IPS-18a (cell line): ENCODE data around the gene PHLPP1.
A peak's percentile ranks its signal among the peaks of the same experiment; 100 is the strongest.

Experiments used
- H3K27ac ChIP-seq: one replicate; pipeline ENCODE4 v1.5.1; 2013; ENCODE audit warnings: low read length
- H3K27me3 ChIP-seq: one replicate; pipeline ENCODE4 v1.6.1; 2013; ENCODE audit warnings: mild to moderate bottlenecking, low read length; ENCODE audit not compliant: control insufficient read depth, insufficient read depth
- H3K36me3 ChIP-seq: one replicate; pipeline ENCODE4 v1.6.1; 2013; ENCODE audit warnings: low read depth, low read length; ENCODE audit not compliant: control insufficient read depth
- H3K4me1 ChIP-seq: one replicate; pipeline ENCODE4 v1.6.1; 2013; ENCODE audit warnings: low read depth, low read length; ENCODE audit not compliant: control insufficient read depth
- H3K4me3 ChIP-seq: one replicate; pipeline ENCODE4 v1.5.1; 2013; ENCODE audit warnings: low read length
- H3K9ac ChIP-seq: one replicate; pipeline ENCODE4 v1.6.1; 2013; ENCODE audit warnings: mild to moderate bottlenecking, low read length, moderate library complexity
- H3K9me3 ChIP-seq: one replicate; pipeline ENCODE4 v1.6.1; 2013; ENCODE audit warnings: low read depth, low read length; ENCODE audit not compliant: control insufficient read depth

PHLPP1 gene

DNA sequence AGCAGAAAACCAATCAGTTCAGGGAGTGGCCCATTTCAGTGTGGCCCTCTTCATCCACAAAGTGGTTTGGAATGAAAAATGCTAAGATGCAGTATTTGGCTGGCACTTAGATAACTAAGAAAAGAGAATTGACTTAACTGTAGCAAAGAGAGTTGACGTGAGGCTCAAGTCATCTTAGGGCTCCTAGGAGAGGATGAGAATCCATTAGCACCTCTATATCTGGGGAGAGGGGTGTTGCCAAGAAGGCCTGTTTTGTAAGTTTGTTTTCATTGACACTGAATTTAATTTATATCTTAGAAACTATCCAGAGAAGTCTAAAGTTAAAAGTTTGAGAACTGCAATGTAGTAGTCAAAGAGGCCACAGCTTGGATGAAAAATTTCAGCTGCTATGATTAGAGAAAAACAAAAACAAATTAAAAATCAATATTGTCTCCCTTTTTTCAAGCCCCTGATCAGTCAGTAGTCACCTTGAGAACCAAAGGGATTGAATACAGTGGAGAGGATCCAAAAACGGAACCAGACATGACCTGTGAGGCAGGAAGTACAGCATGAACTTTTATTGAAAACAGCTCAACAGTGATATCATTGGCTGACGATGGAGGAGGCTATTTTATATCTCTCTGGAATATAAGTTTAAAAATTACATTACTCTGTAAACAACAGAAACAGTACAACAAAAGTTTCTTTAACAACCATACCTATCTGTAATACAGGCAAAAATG is 52.7 kb downstream of the PHLPP1 start:
- Histone ChIP-seq H3K9me3 (no peaks in the 10 kb centered on the region), H3K4me3 (no peak overlapping the region)

DNA sequence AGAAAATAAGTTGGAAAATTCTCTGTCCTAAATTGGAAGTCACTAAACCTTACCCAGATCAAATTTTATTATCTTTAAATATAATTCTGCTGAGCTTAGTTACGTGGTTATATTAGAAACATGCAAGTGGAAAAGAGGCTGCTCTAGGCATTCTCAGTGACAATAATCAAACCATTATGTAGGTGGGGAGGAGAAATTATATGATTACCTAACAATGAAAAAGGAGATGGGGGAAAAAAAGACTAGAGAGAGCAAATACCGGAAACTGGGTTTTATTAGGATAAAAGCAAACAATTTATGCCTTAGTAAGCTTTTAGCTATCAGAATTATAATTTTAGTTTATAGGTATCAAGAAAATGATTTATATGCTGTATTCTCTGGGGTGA is 53.2 kb downstream of the PHLPP1 start:
- H3K9ac ChIP-seq = no peak overlapping the region
- H3K27ac ChIP-seq = no peak overlapping the region
- no peaks in the 10 kb centered on the region for H3K27me3 ChIP-seq
- no peaks in the 10 kb centered on the region for H3K9me3 ChIP-seq
- no peak overlapping the region for H3K4me3 ChIP-seq
- H3K4me1 ChIP-seq = peaks cover 43% of the 10 kb centered on the region
- no peaks in the 10 kb centered on the region for H3K36me3 ChIP-seq

More for the DNA sequence above, 52.7 kb downstream of the PHLPP1 start:
- peaks cover 41% of the 10 kb centered on the region for H3K4me1 ChIP-seq
- no peaks in the 10 kb centered on the region for H3K36me3 ChIP-seq
- no peak overlapping the region for H3K9ac ChIP-seq
- H3K27ac ChIP-seq = peak overlapping the region; percentile 1
- H3K27me3 ChIP-seq = no peaks in the 10 kb centered on the region

DNA sequence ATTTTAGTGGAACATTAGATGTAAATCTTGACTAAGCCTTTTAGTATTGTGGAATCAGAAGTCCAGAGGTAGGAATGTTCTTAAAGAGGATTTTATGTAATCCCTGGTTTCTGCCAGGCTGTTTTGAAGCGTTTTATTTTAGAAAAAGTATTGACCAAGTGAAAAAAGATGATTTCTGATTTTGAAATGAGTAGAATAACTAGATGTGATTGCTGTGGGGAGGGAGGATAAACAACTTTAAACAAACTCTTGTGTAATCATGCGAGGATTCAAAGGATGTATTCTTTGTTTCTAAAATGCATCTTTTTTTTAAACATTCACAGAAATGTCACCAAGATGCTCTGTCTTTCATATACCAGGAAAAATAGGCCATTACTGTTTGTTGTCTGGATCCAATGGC is 53.9 kb downstream of the PHLPP1 start:
- Histone ChIP-seq H3K4me3 (no peak overlapping the region), H3K9ac (no peak overlapping the region), H3K36me3 (no peaks in the 10 kb centered on the region), H3K9me3 (no peaks in the 10 kb centered on the region), H3K27me3 (no peaks in the 10 kb centered on the region), H3K4me1 (peaks cover 49% of the 10 kb centered on the region), H3K27ac (no peak overlapping the region)

DNA sequence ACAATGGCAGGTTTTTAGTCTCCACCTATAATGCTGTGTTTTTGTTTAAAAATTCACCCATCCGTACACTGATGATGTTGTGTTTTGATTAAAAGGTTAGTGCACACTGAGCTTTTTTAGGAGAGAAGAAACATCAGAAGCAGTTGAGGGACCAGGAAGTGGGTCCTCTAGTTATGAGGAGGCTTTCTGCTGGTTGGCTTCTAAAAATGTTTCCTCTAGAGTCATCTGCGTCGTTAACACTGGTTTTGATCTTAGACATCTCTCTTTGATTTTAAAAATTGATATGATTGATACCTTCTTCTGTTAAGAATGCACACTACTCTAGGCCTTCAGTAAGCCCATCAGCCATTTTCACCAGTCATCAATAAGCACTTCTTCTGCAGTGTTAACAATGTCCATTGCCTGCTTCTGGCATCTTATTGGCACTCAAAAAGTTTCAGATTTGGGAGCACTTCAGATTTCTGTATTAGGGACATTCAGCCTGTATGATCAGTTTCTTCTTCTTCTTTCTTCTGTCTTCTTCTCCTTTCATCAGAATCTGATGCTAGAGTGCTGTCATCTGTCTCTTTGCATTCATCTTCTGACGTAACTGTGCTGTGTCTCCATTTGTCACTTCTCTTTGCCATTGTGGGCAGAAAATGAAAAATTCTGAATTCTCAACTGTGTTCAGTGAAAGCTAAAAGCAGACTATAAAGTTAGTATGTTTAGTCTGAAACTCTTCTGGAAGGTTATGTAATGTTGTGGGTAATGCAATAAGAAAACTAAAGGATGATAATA is 56.3 kb downstream of the PHLPP1 start:
- H3K4me1 ChIP-seq = peaks cover 37% of the 10 kb centered on the region
- no peaks in the 10 kb centered on the region for H3K27me3 ChIP-seq
- no peaks in the 10 kb centered on the region for H3K36me3 ChIP-seq
- no peak overlapping the region for H3K27ac ChIP-seq
- H3K9me3 ChIP-seq = no peaks in the 10 kb centered on the region
- no peak overlapping the region for H3K4me3 ChIP-seq
- no peak overlapping the region for H3K9ac ChIP-seq

DNA sequence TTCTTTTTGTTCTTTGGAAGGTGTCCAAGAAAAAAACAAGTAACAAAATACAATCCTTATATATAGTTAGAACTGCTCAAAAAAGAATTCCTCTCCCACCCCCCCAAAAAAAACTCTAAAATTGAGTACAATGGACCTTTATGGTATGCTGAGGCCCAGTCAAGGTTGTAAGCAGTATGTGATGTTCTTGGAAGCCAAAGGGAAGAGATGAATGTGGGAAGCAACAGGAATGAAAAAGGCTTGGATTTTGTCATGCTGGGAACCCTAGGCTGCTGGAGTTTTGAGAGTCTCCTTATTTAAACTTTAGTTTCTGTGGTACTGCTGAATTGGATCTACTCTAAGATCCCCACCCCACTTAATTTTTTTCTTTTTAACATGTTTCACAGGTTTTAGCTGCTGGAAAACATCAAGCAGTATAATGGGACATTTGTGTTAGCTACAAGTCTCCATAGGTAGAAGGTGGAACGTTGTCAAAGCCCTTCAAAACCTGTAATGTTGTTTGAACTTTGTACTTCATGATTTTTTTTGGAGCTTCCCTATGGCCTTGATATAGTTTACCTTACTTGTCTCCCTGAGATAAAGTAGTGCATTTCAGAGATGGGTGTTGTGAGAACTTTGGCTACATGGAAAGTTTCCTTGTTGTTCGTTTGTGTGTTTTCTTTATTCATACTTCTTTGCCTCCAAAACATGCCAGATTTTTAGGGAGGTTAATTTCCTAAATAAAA is 57.7 kb downstream of the PHLPP1 start:
- H3K27me3 ChIP-seq = no peaks in the 10 kb centered on the region
- no peaks in the 10 kb centered on the region for H3K36me3 ChIP-seq
- no peak overlapping the region for H3K9ac ChIP-seq
- no peaks in the 10 kb centered on the region for H3K9me3 ChIP-seq
- no peak overlapping the region for H3K4me3 ChIP-seq
- peaks cover 29% of the 10 kb centered on the region for H3K4me1 ChIP-seq
- no peak overlapping the region for H3K27ac ChIP-seq

DNA sequence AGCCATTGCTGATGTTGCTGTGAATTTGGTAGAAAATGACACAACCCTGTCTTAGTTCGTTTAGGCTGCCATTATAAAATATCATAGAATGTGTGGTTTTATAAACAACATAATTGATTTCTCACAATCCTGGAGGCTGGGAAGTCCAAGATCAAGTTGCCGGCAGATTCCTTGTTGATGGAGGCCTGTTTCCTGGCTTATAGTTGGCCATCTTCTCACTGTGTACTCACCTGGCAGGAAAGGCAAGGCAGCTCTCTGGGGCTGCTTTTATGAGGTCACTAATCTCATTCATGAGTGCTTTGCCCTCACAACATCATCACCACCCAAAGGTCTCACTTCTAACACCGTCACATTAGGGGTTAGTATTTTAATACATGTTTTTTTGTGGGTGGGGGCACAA is 58.4 kb downstream of the PHLPP1 start:
- Histone ChIP-seq H3K4me1 (peaks cover 33% of the 10 kb centered on the region), H3K27ac (no peak overlapping the region), H3K27me3 (no peaks in the 10 kb centered on the region)

DNA sequence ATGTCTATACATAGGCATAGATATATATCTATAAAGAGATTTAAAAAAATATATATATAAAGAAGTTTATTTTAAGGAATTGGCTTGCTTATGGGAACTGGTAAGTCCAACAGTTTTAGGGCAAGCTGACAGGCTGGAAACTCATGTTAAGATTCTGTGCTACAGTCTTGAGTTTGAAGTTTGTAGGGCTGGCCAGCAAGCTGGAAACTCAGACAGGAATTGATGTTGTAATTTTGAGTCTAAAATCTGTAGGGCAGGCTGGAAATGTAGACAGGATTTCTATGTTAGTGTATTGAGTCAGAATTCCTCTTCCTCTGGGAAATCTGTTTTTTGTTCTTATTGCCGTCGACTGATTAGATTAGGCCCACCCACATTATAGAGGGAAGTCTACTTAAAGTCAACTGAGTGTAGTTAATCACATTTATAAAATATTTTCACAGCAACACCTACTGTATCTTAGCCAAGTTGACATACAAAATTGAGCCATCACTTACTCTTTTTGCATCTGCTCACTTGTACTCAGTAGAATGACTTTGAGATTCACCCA is 60.8 kb downstream of the PHLPP1 start:
- Histone ChIP-seq H3K36me3 (no peaks in the 10 kb centered on the region), H3K4me3 (no peak overlapping the region), H3K9ac (no peak overlapping the region), H3K27ac (no peak overlapping the region), H3K4me1 (peaks cover 57% of the 10 kb centered on the region), H3K27me3 (no peaks in the 10 kb centered on the region), H3K9me3 (no peaks in the 10 kb centered on the region)

More for the DNA sequence above, 58.4 kb downstream of the PHLPP1 start:
- Histone ChIP-seq H3K36me3 (no peaks in the 10 kb centered on the region), H3K9ac (no peak overlapping the region), H3K4me3 (no peak overlapping the region), H3K9me3 (no peaks in the 10 kb centered on the region)

DNA sequence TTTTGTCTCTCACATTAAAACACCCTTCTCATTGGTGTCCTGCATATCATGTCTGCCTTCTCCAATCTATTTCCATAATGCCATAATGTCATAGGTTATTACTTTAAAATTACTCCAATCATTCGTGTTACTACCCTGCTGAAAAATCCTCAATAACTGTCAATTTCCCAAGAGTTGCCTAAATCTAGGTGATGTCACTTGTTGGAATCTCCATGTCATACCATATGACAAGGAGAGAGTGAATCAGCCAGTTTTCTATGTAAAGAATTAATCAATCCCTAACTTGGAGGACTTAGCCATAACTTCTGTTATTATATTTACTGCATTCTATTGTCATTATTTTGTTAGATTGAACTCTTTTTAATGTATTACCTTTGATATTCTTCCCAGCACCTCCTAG is 62.5 kb downstream of the PHLPP1 start:
- Histone ChIP-seq H3K36me3 (no peaks in the 10 kb centered on the region), H3K27me3 (no peaks in the 10 kb centered on the region), H3K9me3 (no peaks in the 10 kb centered on the region), H3K27ac (no peak overlapping the region), H3K9ac (no peak overlapping the region), H3K4me3 (no peak overlapping the region), H3K4me1 (peaks cover 67% of the 10 kb centered on the region)

DNA sequence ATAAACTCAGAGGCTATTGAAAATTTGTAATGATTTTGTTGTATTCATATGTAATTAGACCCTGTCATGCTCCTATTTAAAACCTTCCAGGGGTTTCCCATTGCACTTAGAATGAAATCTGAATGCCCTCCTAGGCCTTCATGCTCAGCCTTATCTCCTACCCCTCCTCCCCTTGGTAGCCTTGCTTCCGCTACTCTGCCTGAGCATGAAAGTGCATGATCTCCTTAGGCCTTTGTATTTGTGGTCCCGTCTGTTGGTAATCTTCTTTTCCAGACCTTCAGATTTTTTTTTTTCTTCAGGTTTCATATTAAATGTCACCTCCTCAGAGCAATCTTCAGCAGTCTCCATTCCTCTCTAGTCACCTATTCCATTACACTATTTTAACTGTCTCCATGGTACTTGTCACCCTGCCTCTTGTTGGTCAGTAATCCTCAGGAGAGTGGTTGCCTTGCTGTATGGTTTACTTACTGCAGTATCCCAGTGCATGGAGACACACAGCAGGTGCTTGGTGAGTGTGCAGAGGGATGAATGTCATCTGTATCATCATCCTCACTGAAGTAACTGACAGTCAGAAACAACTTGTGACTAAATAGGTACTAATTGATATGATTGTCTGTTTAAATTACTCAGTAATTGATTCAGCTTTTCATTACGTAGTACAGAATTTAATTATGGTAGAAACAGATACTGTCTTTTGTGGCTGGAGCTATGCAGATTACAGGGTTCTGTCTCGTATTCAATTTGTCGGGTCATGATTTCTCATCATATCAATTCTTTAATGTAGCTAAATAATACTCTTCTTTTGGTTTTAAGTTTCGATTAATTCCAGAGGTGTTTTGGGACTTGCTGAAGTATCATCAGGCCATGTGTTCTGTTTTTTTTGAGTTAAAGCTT is 63.9 kb downstream of the PHLPP1 start:
- Histone ChIP-seq H3K27ac (peak overlapping the region; percentile 60), H3K4me1 (peaks cover 54% of the 10 kb centered on the region), H3K36me3 (no peaks in the 10 kb centered on the region), H3K9ac (no peak overlapping the region), H3K4me3 (peak overlapping the region; percentile 32), H3K9me3 (no peaks in the 10 kb centered on the region), H3K27me3 (no peaks in the 10 kb centered on the region)

DNA sequence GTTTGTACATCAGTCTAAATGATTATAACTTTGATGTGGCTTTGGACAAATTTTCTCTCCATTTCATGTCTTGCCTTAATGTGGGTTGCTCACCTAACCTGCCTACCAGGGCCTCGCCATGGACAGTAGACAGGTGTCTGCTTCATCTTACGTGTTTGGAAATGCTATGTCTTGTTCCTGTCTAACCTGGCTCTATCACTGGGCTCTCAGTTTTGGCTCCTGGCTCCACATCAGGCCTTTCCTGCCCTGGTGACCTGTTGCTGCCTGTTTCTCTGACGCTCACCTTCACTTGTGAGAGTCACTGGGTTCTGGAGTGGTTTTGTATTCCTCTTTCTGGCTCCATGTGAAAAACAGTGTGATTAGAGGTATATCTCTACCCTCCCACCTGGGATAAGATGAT is 65.9 kb downstream of the PHLPP1 start:
- H3K4me3 ChIP-seq = no peak overlapping the region
- H3K27ac ChIP-seq = no peak overlapping the region
- peaks cover 69% of the 10 kb centered on the region for H3K4me1 ChIP-seq
- no peak overlapping the region for H3K9ac ChIP-seq
- H3K27me3 ChIP-seq = no peaks in the 10 kb centered on the region
- no peaks in the 10 kb centered on the region for H3K9me3 ChIP-seq
- H3K36me3 ChIP-seq = no peaks in the 10 kb centered on the region

DNA sequence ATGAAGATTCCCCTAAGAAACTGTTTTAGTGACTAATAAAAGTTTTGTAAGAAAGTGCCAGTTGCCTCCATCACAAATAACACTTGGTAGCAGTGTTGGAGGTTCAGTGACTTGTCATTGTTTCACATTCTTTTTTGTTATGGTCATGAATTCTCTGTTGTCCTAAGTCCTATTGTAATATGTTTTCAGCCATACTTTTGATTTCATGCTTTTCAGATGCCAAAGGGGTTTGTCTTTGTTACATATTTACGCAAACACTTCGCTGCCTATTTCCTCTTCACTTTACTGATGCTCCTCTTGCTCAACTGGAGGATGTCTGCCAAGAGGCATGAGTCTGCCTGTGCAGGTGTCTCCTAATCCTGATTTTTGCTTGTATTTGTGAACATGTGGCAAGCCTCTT is 66.6 kb downstream of the PHLPP1 start:
- Histone ChIP-seq H3K36me3 (no peaks in the 10 kb centered on the region), H3K27me3 (no peaks in the 10 kb centered on the region), H3K9ac (no peak overlapping the region), H3K27ac (no peak overlapping the region), H3K4me1 (peaks cover 75% of the 10 kb centered on the region), H3K4me3 (no peak overlapping the region), H3K9me3 (no peaks in the 10 kb centered on the region)
